Measurements from ENCODE around the gene RIPOR2. TPM values are rescaled to one million over a fixed set of nuclear protein-coding genes. Genes with fewer than 3 reads are reported as not detected.
"Not testable (repeated sequence)": the region's sequence is repeated elsewhere in the genome, so short reads cannot be mapped to it uniquely, and the experiment has no call there.

Gene RIPOR2
- total RNA-seq, 1 donor from 2014 or later, result 5.3 TPM

DNA sequence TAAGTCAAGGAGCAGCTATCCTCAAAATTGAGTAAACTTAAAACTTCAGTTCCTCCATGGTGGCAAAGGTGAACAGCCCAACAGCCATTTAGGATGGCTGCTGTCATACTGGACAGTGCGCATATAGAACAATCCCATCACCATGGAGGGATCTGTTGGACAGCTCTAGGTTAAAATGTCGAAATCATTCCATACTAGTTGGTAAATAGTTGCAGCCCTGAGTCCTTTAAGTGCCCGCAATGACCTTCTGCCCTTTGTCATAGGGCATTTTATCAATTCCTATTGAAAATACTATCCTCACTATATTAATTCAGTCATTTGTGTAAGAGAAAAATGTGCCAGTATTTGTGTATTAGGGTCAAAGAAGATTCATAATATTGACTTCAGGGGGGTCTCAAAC, 128.2 kb downstream of the RIPOR2 start:
- DNase-seq (ENCODE audit: low spot score), result no peak

DNA sequence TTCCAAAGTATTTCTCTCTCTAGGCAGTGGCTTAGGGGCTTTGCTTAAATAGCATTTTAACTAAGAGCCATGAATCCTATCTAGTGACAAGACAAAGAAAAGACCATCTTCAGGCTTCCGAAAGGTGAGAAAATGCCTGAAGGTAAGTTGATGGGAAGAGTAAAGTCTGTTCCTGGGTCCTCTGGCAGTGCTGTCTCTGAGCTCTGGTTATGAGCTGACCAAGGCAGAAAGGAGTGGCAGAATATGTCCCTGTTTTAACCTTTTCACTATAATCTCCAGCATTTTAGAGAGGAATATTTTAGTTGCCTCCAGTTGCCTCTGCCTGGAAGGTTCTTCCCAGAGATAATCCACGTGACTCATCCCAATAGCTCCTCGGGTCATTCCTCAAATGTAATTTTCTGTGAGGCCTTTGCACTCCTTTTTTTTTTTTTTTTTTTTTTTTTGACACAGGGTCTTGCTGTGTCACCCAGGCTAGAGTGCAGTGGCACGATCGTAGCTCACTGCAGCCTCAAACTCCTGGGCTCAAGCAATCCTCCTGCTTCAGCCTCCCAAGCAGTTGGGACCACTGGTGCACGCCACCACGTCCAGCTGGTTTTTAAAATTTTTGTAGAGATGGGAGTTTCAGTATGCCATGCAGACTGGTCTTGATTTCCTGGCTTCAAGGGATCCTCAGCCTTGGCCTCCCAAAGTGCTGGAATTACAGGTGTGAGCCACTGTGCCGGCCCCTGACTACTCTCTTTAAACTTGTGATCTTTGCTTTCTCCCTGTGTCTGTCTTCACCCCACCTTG, 133.3 kb downstream of the RIPOR2 start:
- DNase-seq (ENCODE audit: low spot score), result peak; percentile 42

DNA sequence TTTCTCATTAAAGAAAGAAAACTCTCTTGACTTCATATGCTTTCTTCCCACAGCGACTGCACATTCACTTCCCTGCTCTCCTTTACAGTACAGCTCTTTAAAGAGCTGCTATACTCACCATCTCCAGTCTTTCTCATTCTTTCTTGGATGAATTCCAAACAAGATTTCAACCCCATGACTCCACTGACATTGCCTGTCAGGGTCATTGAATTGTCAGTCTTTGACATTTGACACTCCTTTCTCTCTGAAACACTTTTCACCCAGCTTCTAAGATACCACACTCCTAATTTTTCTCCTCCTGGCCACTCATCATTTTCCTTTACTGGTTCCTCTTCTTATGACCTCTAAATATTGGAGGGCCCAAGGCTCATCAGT, 136.2 kb downstream of the RIPOR2 start:
- DNase-seq (ENCODE audit: low spot score), result no peak

DNA sequence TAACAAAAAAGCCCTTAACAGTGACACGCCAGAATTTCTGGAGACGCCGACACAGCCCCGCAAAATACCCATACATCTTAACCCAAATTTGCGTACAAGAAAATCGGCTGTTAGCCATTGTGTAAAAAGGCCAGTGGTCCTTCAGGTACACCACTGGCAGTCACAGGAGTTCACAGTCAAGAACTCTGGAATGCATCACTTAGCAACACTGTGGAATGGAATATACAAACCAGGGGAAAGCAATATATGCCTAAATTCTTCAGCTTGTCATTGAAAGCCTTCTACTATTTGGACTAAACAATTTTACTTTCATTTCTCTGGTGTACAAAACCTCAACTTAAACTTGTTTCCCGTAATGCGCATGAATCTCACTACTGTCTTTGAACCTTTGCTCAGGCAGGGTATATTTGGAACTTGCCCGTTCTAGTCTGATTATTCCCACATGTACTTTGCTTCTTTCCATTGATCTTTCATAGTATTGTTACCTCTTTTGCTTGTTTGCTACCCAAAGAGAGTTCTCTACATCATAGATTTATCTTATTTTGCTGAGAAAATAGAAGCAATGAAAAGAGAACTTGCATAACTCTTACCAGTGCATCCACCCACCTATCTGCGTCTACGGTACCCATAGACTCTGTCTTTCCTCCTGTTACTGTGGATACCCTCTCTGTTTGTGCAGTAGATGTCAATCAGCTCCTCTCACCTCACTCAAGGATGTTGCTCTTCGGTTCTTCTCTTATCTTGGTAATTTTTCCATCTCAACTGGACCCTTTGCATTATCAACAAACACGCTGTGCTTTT, 136.8 kb downstream of the RIPOR2 start, which contains the start of gene ARMH2:
ARMH2 (minus strand) TSS at position 178 of the 801 bp plus-strand sequence; CDS start at position 118, 60 bp downstream.
- DNase-seq (ENCODE audit: low spot score), result no peak

DNA sequence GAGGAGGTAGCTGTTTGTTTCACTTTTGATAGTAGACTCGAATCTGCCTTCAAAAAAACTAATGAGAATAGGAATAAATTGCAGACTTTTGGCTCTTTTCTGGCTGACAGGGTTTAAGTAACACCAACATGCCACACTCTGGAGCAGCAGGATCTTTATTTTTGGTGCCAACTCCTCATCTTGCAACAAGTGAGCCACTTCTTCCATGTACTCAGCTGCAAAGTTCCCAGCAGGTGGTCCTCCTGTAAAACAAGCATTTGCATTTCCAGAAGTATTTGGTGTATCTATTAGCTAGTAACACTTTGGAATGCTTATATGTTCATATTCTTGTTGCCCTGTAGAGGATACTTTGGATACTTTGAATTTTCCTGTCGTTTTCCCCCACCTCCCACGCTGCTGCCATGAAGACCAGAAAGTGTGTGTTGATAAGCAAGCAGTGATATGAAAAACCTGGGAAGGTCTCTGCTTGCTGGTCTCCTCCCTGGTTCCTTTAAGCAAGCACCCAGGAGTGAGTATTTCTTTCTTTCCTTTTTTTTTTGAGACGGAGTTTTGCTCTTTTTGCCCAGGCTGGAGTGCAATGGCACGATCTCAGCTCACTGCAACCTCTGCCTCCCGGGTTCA, 138.1 kb downstream of the RIPOR2 start:
- DNase-seq (ENCODE audit: low spot score), result no peak

DNA sequence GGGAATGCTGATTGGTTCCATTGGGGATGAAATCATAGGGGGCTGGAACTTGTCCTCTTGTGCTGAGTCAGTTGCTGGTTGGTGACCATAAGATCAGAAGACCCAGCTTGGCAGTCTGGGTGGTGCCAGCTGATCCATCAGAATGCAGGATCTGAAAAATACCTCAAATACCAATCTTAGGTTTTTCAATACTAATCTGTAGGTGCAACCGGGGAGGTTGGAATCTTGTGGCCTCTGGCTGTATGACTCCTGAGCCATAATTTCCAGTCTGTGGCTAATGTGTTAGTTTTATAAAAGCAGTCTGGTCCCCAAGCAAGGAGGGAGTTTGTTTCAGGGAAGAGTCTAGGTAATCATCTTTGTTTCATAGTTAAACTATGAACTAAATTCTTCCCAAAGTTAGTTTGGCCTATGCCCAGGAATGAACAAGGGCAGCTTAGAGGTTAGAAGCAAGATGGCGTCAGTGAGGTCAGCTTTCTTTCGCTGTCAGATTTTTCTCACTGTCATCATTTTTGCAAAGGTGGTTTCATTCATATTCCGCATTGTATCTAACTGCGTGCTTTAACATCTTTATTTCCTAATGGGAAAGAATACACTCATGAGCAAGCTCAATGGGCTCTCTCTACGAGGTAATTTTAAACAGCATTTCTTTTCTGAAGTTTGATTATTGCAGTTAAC, 139.0 kb downstream of the RIPOR2 start:
- DNase-seq (ENCODE audit: low spot score), result no peak

DNA sequence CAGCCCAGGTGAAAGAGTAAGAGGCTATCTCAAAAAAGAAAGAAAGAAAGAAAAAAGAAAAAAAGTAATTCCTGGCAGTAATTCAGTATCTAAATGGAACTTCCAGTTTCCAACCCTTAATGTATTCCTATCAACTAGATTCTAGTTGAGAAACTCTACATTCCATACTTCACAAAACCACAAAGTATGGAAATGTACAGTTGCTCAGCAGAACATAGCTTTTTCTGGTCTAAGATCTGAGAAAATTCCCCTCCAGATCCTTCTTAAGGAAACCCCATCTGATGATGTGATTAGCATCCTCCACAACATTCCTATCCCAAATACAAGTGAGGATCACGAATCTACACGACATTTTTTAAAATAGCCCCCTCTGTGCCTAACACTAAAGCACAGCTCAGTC, 140.7 kb downstream of the RIPOR2 start:
- DNase-seq (ENCODE audit: low spot score), result no peak

DNA sequence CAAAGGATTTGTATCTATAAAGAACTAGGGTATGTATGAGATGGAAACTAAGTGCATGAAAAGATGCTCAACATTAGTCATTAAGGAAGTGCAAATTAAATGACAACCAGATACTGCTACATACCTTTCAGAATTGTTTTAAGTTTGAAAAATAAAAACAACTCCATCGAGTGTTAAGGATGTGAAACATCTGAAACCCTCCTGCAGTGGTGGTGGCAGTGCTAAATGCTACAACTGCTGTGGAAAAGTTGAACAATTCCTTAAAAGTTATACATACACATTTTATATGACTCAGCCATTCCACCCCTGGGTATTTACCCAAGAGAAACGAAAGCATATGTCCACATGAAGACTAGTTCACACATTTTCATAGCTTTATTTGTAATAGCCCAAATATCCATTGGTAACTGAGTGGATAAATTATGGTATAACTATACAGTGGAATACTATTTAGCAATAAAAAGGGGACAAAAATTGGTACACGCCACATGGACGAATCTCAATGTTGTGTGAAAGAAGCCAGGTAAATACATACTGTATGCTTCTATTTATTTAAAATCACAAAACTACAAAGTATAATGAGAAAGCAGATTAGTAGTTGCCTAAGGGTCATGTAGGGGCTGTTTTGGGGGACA, 147.6 kb downstream of the RIPOR2 start:
- no peak for DNase-seq (ENCODE audit: low spot score)

DNA sequence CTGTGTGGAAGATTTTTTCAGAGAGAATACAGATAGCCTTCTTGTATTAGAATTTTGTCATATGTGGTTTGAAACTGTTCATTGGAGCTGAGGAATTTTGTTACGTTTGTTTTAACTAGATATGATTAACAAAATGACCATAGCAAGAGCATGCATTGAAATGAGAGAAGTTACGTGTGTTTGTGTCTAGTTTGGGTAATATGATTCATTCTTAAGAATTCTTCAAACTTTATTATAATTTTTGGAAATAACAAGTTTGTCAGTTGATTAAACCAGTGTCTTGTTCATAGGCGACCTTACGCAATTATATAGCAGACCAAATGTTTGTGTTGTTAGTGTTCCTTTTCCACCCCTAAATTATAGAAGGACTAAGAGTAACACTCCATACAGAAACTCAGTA, 155.6 kb downstream of the RIPOR2 start:
- no peak for DNase-seq (ENCODE audit: low spot score)

DNA sequence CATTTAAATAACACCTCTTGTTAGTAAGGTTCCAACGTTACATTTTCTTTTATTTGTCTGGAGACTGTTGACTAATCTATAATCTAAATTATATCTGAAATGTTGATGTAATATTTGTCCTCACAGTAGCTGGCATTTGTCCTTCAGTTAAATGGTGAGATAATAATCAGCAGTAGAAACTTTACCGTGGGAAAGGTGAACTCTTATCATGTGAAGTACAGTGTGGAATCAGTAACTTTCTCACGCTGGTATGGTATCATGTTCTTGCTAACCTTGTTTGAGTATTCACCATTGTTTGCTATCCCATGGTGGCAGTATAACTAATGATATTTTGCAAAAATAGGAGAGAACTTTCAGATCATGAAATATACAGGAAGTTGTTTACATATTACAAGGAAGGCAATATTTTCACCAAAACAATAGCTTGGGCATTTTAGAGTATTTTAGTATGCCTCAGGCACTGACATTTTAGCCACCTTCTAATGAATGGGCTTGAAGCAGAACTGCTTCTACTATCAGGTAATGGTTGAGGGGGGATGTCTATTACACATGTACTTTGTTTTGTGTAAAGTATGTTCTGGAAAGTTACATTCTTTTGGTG, 156.2 kb downstream of the RIPOR2 start:
- DNase-seq (ENCODE audit: low spot score), result no peak

DNA sequence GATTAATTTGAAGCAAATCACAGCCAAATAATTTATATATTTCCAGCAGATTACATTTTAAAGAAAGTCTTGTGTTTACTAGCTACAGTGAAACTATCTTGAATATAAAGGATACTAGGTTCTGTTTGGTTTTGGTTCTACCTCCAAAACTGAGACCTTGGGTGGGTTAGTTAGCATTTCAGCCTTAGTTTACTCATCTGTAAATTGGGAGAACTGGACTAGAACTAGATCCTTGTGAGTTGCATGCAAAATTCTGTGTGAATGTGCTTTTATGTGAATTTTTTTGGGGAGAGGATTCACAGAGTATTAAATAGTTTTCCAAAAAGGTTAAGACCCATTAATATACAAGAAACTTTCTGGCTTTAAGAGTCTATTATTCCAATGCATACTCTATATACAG, 156.9 kb downstream of the RIPOR2 start:
- no peak for DNase-seq (ENCODE audit: low spot score)

DNA sequence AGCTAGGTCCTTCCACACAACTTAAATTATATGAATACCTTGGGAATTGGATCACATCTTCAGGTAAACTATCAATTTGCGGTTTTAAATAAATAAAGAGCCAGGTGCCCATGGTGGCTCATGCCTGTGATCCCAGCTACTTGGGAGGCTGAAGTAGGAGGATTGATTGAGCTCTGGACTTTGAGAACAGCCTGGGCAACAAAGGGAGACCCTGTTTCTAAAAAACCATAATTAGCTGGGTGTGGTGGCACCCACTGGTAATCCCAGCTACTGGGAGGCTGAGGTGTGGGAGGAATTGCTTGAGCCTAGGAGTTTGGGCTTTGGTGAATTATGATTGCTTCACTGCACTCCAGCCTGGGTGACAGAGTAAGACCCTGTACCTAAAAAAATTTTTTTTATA, 157.6 kb downstream of the RIPOR2 start:
- DNase-seq (ENCODE audit: low spot score), result no peak

DNA sequence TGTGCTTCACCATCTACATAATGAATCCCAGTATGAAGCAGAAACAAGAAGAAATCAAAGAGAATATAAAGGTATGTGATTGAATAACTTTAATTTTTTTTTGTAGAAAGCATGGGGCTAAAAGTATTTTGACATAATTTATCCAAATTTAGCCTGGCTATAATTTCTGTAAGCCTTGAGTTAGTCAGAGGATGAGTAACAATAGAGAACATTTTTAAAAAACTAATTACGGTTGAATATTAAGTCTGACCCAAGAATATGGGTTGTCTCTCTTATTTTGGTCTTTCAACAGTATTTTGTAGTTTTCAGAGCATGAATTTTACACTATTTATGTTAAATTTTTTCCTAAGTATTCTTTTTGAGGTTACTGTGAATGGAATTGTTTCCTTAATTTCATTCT, 158.5 kb downstream of the RIPOR2 start:
- DNase-seq (ENCODE audit: low spot score), result no peak

DNA sequence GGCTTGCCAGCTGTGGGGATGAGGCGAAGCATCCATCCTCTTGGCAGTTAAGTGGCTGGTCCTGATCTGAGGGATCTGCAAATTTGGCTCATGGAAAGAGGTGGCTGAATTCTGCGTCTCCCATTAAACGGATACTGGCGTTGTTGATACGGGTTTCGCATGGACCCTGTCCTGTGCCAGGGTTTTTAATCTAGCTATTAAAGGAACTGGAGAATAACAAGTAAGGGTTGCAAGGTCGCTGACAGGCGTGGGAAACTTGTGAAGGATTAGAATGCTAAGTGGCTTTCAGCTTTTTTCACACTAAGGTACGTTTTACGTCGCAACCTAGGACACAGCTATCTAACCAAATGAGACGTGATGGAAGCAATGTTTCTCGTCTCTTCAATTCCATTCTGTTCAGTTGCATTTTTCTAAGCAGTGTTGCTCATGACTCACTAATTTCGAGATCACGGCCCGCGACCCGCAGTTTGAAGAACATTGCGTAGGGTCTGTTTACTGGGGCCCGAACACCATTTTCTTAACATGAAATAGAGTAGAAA, 160.2 kb downstream of the RIPOR2 start:
- no peak for DNase-seq (ENCODE audit: low spot score)

DNA sequence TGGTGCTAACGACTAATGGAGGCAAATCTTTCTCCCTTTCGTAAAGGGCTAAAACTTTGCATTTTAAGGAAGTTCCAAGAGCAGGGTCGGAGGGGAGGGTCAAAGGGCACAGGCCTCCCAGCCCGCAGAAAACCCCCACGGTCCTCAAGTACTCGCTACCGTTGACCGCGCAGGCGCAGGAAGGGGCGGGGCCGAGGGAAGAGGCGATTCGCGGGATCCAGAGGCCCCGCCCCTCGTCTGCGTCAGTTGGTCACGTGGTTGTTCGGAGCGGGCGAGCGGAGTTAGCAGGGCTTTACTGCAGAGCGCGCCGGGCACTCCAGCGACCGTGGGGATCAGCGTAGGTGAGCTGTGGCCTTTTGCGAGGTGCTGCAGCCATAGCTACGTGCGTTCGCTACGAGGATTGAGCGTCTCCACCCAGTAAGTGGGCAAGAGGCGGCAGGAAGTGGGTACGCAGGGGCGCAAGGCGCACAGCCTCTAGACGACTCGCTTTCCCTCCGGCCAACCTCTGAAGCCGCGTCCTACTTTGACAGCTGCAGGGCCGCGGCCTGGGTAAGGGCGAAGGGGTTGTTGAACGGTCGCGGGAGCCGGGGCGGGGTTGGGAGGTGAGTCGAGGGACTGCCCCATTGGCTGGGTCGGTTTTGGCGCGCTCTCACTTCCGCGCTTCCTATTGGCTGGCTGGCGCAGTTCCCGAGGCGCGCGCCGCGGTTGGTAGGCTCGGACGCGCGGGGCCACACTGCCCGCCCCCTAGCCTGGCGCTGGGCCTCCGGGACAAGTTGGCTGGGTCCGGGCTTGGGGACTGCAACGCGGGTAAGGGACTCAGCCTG, 160.9 kb downstream of the RIPOR2 start, which contains the start of gene GMNN:
GMNN (plus strand) TSS at position 242 of the 824 bp plus-strand sequence. CDS start 2,310 bp downstream, outside the sequence.
- peak; percentile 98 for DNase-seq (ENCODE audit: low spot score)

DNA sequence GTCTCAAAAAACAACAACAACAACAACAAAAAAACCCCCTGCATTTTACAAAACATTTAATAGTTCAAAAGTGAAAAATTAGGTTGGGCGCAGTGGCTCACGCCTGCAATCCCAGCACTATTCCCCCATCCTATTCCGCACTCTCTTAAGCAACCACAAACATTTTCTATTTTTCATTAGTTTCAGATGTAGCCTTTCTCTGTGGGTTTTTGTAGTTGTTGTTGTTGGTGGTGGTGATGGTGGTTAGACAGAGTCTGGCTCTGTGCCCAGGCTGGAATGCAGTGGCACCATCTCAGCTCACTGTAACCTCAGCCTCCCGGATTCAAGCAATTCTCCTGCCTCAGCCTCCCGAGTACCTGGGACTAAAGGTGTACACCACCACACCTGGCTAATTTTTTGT, 167.4 kb downstream of the RIPOR2 start:
- DNase-seq (ENCODE audit: low spot score), result no peak

DNA sequence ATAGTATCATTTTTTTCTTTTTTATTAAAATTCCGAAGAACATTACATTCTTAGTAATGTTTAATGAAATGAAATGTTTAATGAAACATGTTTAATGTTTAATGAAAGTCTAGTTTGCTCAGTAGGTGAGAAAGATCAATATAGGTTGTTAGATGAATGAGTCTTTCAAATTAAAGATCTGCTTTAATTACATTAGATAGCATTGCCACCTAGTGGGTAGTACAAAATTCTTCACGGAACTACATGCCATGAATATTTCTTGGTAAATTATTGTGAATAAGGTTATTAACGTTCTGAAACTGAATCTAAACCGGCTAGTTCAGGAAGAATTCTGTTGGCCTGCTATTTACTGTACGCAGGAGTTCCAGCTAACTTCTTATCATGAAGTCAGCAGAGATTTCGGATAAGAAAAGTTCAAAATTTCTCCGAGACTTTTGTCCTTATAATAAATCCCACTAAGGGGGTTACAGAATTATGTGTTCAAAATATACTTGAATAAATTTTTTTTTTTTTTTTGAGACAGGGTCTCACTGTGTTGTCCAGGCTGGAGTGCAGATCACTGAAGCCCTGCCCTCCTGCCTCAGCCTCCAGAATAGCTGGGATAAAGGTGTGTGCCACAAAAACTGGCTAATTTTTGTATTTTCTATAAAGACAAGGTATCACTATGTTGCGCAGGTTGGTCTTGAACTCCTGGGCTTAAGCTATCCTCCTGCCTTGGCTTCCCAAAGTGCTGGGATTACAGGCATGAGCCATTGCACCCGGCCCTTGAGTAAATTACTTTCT, 168.9 kb downstream of the RIPOR2 start:
- DNase-seq (ENCODE audit: low spot score), result peak; percentile 18

DNA sequence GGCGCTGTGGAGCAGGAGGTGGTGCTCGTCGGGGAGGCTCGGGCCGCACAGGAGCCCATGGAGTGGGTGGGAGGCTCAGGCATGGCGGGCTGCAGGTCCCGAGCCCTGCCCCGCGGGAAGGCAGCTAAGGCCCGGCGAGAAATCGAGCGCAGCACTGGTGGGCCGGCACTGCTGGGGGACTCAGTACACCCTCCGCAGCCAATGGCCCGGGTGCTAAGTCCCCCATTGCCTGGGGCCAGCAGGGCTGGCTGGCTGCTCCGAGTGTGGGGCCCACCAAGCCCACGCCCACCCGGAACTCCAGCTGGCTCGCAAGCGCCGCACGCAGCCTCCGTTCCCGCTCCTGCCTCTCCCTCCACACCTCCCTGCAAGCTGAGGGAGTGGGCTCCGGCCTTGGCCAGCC, 169.8 kb downstream of the RIPOR2 start:
- DNase-seq (ENCODE audit: low spot score), result not testable (repeated sequence)

All from umbilical cord (tissue), 2 donors.